GM23248 (cell line): ENCODE results near the gene TLK1.

ENCODE experiments used
- EZH2 ChIP-seq: fragments of 200-600 bp; sonication (generic); IDR thresholded peaks from 2 replicates; pipeline ENCODE4 v1.6.1; 2018; ENCODE audit warnings: antibody characterized with exemption, mild to moderate bottlenecking; ENCODE audit not compliant: insufficient read depth, poor library complexity, severe bottlenecking
- EZH2phosphoT487 ChIP-seq: fragments of 200-600 bp; sonication (generic); IDR thresholded peaks from 2 replicates; pipeline ENCODE4 v1.6.1; 2018; ENCODE audit warnings: antibody characterized with exemption, moderate library complexity, mild to moderate bottlenecking, low read depth; ENCODE audit not compliant: insufficient read depth

DNA sequence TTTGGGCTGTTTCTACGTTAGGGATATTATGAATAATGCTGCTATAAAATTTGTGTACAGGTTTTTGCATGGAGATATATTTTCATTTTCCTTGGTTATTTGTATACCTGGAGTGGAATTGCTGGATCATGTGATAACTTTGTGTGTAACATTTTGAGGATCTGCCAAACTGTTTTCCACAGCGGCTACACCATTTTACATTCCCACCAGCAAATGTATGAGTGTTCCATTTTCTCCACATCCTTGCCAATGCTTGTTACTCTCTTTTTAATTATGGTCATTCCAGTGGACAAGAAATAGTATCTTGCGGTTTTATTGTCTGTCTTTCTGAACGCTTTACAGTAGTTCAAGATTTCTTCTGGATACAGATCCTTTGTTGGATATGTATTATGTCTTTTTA, 218.1 kb downstream of the TLK1 start:
- TF ChIP-seq EZH2 (no peak), EZH2phosphoT487 (no peak)
